ENCODE results near the gene FLYWCH2.

- TF ChIP-seq POLR2A (IDR thresholded peaks at IDR 0.05) (no peak), CTCF (IDR thresholded peaks at IDR 0.05) (no peak)
Measured at GRCh38 chr16:2915196-2915929, 32.3 kb downstream of the FLYWCH2 start.

Data from Peyer's patch (tissue), 4 donors.